GM18909 (cell line): Measurements from ENCODE around the gene ENTREP1.
"Not testable (repeated sequence)": the region's sequence is repeated elsewhere in the genome, so short reads cannot be mapped to it uniquely, and the experiment has no call there.

ENCODE experiments used
- ATAC-seq: cut with Tn5 transposase; IDR thresholded peaks from one replicate; pipeline ENCODE4 v1.9.1; 2021; ENCODE audit warnings: mild to moderate bottlenecking; ENCODE audit not compliant: unreplicated experiment, poor library complexity

ENTREP1 gene

DNA sequence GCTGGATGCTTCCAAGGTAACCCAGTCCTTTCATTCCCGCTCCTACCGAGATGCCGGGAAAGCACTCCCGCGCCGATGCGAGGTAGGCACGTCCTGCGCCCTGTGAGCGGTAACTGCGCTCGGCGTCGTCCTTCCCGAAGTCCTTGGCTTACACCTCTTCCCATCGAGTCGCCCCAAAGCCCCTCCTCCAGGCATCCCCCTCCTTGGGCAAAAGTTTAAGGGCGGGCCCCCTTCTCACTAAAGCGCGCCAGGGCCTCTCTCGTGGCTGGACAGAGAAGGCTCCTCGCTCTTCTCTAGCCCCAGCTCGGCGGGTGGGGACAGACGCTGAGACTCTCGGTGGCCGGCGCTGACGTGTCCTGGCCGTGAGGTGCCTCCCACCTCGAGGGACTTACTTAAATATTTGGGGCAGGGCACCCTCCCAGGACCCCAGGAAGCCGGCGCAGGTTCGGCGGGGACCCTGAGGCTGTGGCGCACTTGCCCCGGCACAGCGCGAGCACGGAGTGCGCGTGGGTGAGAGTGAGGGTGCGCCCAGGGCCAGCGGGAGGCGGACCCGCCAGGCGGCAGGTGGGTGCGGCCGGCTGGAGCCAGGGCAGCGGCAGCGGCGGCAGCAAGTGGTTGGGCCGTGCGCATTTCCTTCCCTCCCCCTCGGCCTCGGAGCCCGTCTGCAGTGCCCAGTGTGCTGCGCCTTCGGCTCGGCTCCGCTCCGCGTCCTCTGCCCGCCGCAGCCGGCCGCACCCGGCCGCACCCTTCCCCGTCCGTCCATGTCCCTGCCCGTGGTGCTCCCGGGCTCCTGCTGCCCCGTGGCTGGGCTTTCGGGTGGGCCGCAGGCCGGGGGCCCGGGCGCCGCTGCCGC, at the start of gene ENTREP1:
ENTREP1 (plus strand) TSS at position 667 of the 853 bp plus-strand sequence; CDS start at position 762, 95 bp downstream.
- peak; percentile 50 for ATAC-seq

DNA sequence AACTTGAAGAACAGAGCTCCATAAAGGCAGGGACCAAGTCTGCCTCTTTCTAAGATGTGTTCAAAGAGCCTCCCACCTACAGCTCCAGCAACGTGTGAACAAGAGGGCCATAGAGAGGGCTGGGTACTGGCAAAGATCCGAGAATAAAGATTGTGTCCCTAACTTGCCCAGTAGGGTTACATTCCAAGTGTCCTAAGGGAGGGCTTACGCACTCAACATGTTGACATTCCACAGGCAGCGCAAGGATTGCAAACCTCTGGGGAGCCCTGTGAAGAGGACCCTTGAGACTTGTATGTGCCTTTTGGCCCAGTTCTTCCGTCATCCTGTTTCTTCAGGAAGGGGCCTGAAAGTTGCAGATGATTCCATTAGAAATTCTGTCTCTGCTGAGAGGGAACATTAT, 48.2 kb upstream of the ENTREP1 start:
- no peak for ATAC-seq

- peak; percentile 89 for ATAC-seq
Observed at GRCh38 chr9:69279084-69279731, 45.8 kb upstream of the ENTREP1 start.

- ATAC-seq = no peak
Observed at GRCh38 chr9:69279733-69280132, 45.3 kb upstream of the ENTREP1 start.

DNA sequence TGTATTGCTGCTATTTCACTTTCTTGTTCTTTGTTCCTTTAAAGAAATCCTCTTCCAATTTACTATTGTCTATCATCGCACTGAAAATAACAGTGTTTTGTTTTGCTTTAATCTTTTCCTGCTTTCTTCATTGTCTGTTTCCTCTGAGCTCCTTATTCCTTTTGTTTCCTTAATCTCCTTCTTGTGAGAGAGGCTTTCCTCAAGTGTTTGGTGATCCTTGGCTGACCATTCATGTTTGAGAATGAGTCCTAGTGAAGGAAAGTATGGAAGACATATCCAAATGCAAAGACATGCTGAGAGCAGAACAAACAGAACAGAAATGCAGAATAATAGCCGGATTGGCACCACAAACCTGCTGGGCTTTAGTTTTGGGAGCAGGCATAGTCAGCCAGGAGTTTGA, 42.0 kb upstream of the ENTREP1 start:
- no peak for ATAC-seq

DNA sequence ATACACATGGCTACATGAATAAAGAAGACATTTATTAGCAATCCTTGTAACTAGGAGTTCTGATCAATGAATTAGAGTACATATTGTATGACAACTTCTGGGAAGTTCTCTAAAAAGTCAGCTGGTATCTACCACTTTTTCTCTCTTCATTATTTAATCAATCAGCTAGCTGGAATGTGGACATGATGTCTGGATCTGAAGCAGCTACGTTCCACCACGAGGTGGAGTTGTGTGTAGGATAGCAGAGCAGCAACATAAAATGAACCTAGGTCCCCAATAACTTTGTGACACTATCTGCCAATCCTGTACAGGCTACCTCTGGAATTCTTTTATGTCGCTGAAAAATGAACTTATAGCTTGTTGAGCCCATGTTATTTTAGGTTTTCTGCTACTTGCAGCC, 32.9 kb upstream of the ENTREP1 start:
- ATAC-seq = no peak

- ATAC-seq = no peak
Observed at GRCh38 chr9:69293156-69293555, 31.9 kb upstream of the ENTREP1 start.

GRCh38 chr9:69295872-69296552, 29.0 kb upstream of the ENTREP1 start:
- no peak for ATAC-seq

GRCh38 chr9:69297300-69297980, 27.6 kb upstream of the ENTREP1 start:
- no peak for ATAC-seq

DNA sequence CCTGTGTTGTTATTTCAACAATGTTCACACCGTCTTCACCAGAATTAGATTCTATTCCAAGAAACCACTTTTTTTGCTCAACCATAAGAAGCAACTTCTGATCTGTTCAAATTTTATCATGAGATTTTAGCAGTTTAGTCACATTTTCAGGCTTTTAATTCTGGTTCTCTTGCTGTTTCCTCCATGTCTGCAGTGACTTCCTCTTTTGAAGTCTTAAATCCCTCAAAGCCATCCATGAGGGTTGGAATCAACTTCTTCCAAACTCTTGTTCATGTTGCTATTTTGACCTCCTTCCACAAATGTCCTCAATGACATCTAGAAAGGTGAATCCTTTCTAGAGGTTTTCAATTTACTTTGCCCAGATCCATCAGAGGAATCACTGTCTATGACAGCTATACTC, 25.7 kb upstream of the ENTREP1 start:
- ATAC-seq = no peak

GRCh38 chr9:69299826-69300225, 25.2 kb upstream of the ENTREP1 start:
- no peak for ATAC-seq

GRCh38 chr9:69303331-69303730, 21.7 kb upstream of the ENTREP1 start:
- ATAC-seq = no peak

DNA sequence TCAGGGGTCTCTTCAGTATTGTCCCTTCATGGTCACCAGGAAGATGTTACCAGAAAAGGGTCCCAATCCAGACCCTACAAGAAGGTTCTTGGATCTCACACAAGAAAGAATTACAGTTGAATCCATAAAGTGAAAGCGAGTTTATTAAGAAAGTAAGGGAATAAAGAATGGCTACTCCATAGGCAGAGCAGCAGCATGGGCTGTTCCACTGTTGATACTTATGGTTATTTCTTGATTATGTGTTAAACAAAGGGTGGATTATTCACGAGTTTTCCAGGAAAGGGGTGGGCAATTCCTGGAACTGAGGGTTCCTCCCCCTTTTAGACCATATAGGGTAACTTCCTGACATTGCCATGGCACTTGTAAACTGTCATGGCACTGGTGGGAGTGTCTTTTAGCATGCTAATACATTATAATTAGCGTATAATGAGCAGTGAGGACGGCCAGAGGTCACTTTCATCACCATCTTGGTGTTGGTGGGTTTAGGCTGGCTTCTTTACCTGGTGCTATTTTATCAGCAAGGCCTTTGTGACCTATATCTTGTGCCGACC, 18.0 kb upstream of the ENTREP1 start:
- not testable (repeated sequence) for ATAC-seq

GRCh38 chr9:69307446-69308205, 17.4 kb upstream of the ENTREP1 start:
- ATAC-seq = no peak

- ATAC-seq = no peak
Observed at GRCh38 chr9:69308206-69308931, 16.6 kb upstream of the ENTREP1 start.

DNA sequence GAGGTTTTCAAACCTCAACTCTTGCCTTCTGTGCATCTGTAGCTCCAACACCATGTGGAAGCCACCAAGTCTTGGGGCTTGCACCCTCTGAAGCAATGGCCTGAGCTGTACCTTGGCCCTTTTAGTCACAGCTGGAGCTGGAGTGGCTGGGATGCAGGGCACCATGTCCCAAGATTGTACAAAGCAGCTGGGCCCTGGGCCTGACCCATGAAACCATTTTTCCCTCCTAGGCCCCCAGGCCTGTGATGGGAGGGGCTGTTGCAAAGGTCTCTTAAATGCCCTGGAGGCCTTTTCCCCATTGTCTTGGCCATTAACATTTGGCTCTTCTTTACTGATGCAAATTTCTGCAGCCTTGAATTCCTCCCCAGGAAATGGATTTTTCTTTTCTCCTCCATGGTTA, 11.8 kb upstream of the ENTREP1 start:
- no peak for ATAC-seq

GRCh38 chr9:69314547-69314946, 10.5 kb upstream of the ENTREP1 start:
- ATAC-seq = no peak

DNA sequence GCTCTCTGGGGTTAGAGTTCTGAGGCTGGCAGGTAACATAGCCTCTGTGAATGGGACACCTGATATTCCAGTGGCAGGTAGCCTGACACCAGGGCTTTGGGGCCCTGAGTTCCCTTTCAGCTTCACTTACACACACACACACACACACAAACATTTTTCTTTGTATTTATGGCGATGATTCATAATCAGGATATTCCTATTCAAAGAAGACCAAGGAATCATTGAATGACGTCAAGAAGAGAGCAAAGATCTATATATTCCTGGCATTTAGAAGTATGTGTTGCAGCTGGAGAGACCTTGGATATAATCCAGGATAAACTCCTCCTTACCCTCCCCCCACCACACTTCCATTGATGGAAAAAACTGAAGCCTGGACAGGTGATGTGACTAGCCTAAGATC, 7.9 kb upstream of the ENTREP1 start:
- ATAC-seq = no peak

DNA sequence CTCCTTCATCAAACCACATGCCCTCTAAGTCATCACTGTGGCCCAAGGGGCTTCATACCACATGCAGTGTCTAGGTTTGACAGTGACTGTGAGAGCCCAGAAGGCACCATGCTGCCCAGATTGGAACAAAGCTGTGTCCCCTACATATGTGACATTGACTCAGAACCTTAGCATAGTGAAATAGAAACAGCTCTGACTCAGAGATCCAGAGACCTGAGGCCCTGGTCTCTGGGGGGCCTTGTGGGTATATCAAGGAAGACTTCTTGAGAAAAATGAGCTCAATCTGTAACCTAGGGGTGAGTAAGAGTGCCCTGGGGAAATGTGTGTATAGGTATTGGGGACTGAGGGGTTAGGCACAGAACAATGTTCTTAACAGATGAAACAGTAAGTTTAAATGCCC, 7.1 kb upstream of the ENTREP1 start:
- peak; percentile 87 for ATAC-seq
